Mesenchymal stem cell (in vitro differentiated cells and primary cell): ENCODE measurements around the gene ADRA2A.

Experiments used
- DNase-seq: peaks from one replicate; pipeline ENCODE4 v3.0.0-alpha.2; 2013
- H2AFZ ChIP-seq: one replicate; pipeline ENCODE4 v1.6.1; 2013; ENCODE audit warnings: low read depth, mild to moderate bottlenecking, control low read depth, inconsistent platforms, low read length, moderate library complexity
- H2AK5ac ChIP-seq: 2 replicates; pipeline ENCODE4 v1.6.1; 2013; ENCODE audit warnings: low read length, moderate library complexity, mild to moderate bottlenecking, inconsistent platforms; ENCODE audit not compliant: severe bottlenecking
- H2BK120ac ChIP-seq: one replicate; pipeline ENCODE4 v1.6.1; 2013; ENCODE audit warnings: low read depth, mild to moderate bottlenecking, inconsistent platforms, low read length, moderate library complexity
- H2BK12ac ChIP-seq, 2 experiments: one replicate each; pipeline ENCODE4 v1.6.1; 2013; ENCODE audit warnings: inconsistent platforms in 2 of 2, low read length in 2 of 2, mild to moderate bottlenecking in 2 of 2, moderate library complexity in 2 of 2, control low read depth in 1 of 2
- H2BK15ac ChIP-seq: one replicate; pipeline ENCODE4 v1.6.1; 2013; ENCODE audit warnings: mild to moderate bottlenecking, low read depth, inconsistent platforms; ENCODE audit not compliant: poor library complexity, severe bottlenecking
- H2BK5ac ChIP-seq: 2 replicates; pipeline ENCODE4 v1.6.1; 2013; ENCODE audit warnings: low read depth, mild to moderate bottlenecking, low read length, control low read depth, inconsistent platforms; ENCODE audit not compliant: poor library complexity, severe bottlenecking
- H3K14ac ChIP-seq, 2 experiments: one replicate each; pipeline ENCODE4 v1.6.1; 2013; ENCODE audit warnings: inconsistent platforms in 2 of 2, low read length in 2 of 2, control low read depth in 1 of 2, mild to moderate bottlenecking in 1 of 2, moderate library complexity in 1 of 2
- H3K18ac ChIP-seq, 2 experiments: one replicate each; pipeline ENCODE4 v1.6.1; 2013; ENCODE audit warnings: inconsistent platforms in 2 of 2, low read length in 2 of 2, control low read depth in 1 of 2, low read depth in 1 of 2, mild to moderate bottlenecking in 1 of 2
- H3K23ac ChIP-seq, 2 experiments: one replicate each; pipeline ENCODE4 v1.6.1; 2013; ENCODE audit warnings: inconsistent platforms in 2 of 2, low read length in 2 of 2, mild to moderate bottlenecking in 2 of 2, moderate library complexity in 2 of 2, control low read depth in 1 of 2
- H3K27ac ChIP-seq: 2 replicates; pipeline ENCODE4 v1.5.1; 2013; ENCODE audit warnings: mild to moderate bottlenecking, moderate library complexity, low read length, control low read depth, inconsistent platforms; ENCODE audit not compliant: poor library complexity, severe bottlenecking
- H3K27me3 ChIP-seq, 2 experiments: 2 replicates each; pipeline versions ENCODE4 v1.6.1 to v1.7.0; 2013; ENCODE audit warnings: low read length in 2 of 2, mild to moderate bottlenecking in 2 of 2, moderate library complexity in 2 of 2, control low read depth in 1 of 2, inconsistent platforms in 1 of 2; ENCODE audit not compliant: control insufficient read depth in 1 of 2, insufficient read depth in 1 of 2
- H3K36me3 ChIP-seq, 2 experiments: 2 replicates each; pipeline versions ENCODE4 v1.6.1 to v1.7.0; 2013; ENCODE audit warnings: low read length in 2 of 2, control low read depth in 1 of 2, inconsistent platforms in 1 of 2, low read depth in 1 of 2, mild to moderate bottlenecking in 1 of 2; ENCODE audit not compliant: insufficient read depth in 2 of 2, control insufficient read depth in 1 of 2
- H3K4ac ChIP-seq, 2 experiments: one replicate each; pipeline ENCODE4 v1.6.1; 2013; ENCODE audit warnings: inconsistent platforms in 2 of 2, low read length in 2 of 2, mild to moderate bottlenecking in 2 of 2, moderate library complexity in 2 of 2, control low read depth in 1 of 2, low read depth in 1 of 2
- H3K4me1 ChIP-seq: 2 replicates; pipeline ENCODE4 v1.6.1; 2013; ENCODE audit warnings: low read depth, low read length, control low read depth; ENCODE audit not compliant: control insufficient read depth, insufficient read depth
- H3K4me2 ChIP-seq: 2 replicates; pipeline ENCODE4 v1.6.1; 2013; ENCODE audit warnings: low read length, mild to moderate bottlenecking, inconsistent platforms; ENCODE audit not compliant: poor library complexity, severe bottlenecking
- H3K4me3 ChIP-seq, 2 experiments: 2 replicates each; pipeline versions ENCODE4 v1.5.1 to v1.7.0; 2013; ENCODE audit warnings: low read length in 2 of 2, mild to moderate bottlenecking in 2 of 2, control low read depth in 1 of 2, low read depth in 1 of 2; ENCODE audit not compliant: insufficient read depth in 1 of 2
- H3K79me1 ChIP-seq: replicated peaks from 2 replicates; pipeline ENCODE4 v1.6.1; 2013; ENCODE audit warnings: mild to moderate bottlenecking, control low read depth, low read length, inconsistent platforms; ENCODE audit not compliant: poor library complexity, severe bottlenecking
- H3K9ac ChIP-seq: 2 replicates; pipeline ENCODE4 v1.7.0; 2013; ENCODE audit warnings: mild to moderate bottlenecking, low read length, moderate library complexity
- H3K9me3 ChIP-seq: 2 replicates; pipeline ENCODE4 v1.7.0; 2013; ENCODE audit warnings: mild to moderate bottlenecking, low read length; ENCODE audit not compliant: control insufficient read depth
- H4K8ac ChIP-seq: one replicate; pipeline ENCODE4 v1.6.1; 2013; ENCODE audit warnings: inconsistent platforms, mild to moderate bottlenecking, low read length, moderate library complexity
- H4K91ac ChIP-seq: one replicate; pipeline ENCODE4 v1.6.1; 2013; ENCODE audit warnings: mild to moderate bottlenecking, low read length, inconsistent platforms
- WGBS: methylation state at CpG from one replicate; pipeline ENCODE4 v1.1.7; 2013; ENCODE audit warnings: mixed read lengths; 5-methylcytosine and 5-hydroxymethylcytosine counted together

The ADRA2A gene

GRCh38 chr10:111084366-111085255 is 7.8 kb downstream of the ADRA2A start:
- H3K4ac ChIP-seq = no peak overlapping the region
- H3K4me2 ChIP-seq = no peak overlapping the region
- no peak overlapping the region for H3K9ac ChIP-seq
- no peak overlapping the region for H2AK5ac ChIP-seq
- H3K9me3 ChIP-seq = no peaks in the 10 kb centered on the region
- no peak overlapping the region for H2BK5ac ChIP-seq
- WGBS = 88% methylated on average over 14 of the region's 14 CpGs
- no peak overlapping the region for H2BK15ac ChIP-seq
- no peak overlapping the region for H2BK120ac ChIP-seq
- no peak overlapping the region for H3K14ac ChIP-seq
- H3K18ac ChIP-seq = no peak overlapping the region
- H3K79me1 ChIP-seq = no peaks in the 10 kb centered on the region
- H3K27ac ChIP-seq = no peak overlapping the region
- DNase-seq = no peak
- H2BK12ac ChIP-seq = no peak overlapping the region
- H4K91ac ChIP-seq = no peak overlapping the region
- H3K4me3 ChIP-seq = no peak overlapping the region
- H4K8ac ChIP-seq = no peak overlapping the region
- no peaks in the 10 kb centered on the region for H3K36me3 ChIP-seq
- no peak overlapping the region for H2AFZ ChIP-seq
- no peaks in the 10 kb centered on the region for H3K4me1 ChIP-seq
- peaks cover 9 to 20% of the 10 kb centered on the region in 2 experiments for H3K27me3 ChIP-seq
- no peak overlapping the region for H3K23ac ChIP-seq

DNA sequence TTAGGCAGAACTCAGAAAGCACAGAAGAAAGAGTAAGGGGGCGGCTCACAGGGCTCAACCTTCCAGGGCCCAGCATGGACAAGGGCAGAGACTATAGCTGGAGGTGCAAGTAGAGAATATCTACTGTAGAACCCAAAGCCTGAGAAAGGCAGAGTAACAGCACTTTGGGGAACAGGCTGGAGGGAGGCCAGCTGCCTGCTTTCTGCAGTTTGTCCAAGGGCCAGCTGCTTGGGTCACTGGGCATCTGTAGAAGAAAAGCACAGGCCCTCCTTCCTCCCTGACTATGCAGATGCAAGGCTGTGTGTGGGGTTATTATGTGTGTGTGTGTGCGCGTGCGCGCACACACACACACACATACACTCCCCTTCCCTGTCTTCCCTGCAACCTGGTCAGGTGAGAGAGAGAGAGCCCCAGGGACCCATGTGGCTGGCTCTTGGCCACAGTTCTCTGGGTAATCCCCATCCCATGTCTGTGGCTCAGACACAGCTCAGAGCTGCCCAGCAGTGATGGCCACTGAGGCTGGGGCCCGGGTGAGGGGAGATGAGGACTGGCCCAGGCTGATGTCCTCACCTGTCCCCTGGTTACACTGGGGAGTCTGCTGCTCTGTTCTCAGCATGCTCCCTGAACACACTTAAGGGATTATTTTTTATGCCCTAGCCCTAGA is 9.0 kb downstream of the ADRA2A start:
- Histone ChIP-seq H3K4ac (no peak overlapping the region), H2BK12ac (no peak overlapping the region)
- WGBS = 85% methylated on average over 2 of the region's 6 CpGs

DNA sequence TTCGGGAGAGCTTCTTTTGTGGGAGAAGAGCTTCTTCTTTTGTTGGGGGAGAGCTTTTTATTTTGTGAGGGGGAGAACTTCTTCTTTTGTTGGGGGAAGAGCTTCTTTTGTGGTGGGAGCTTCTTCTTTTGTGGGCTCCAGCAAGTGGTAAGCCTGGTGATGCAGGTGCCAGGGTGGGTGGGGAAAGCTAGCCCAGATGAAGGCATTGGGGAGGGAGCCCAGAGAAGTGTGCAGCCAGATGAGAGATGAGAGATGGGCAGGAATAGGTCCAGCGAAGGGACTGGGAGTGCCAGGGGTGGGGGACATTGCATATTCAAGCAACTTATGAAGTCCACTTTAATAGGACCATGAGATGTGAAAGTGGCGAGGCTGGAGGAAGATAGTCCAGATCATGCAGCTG is 9.7 kb downstream of the ADRA2A start:
- H4K91ac ChIP-seq = no peak overlapping the region
- WGBS = 84% methylated on average over 2 of the region's 3 CpGs
- H3K79me1 ChIP-seq = no peaks in the 10 kb centered on the region
- no peak for DNase-seq
- H3K14ac ChIP-seq = no peak overlapping the region
- H3K4me2 ChIP-seq = no peak overlapping the region
- H3K9me3 ChIP-seq = no peaks in the 10 kb centered on the region
- H2BK15ac ChIP-seq = no peak overlapping the region
- no peaks in the 10 kb centered on the region for H3K36me3 ChIP-seq
- H3K4ac ChIP-seq = no peak overlapping the region
- H3K18ac ChIP-seq = no peak overlapping the region
- H3K27ac ChIP-seq = no peak overlapping the region
- H4K8ac ChIP-seq = no peak overlapping the region
- H3K27me3 ChIP-seq = peaks cover 8 to 18% of the 10 kb centered on the region in 2 experiments
- no peak overlapping the region for H3K4me3 ChIP-seq
- no peak overlapping the region for H2AK5ac ChIP-seq
- H3K9ac ChIP-seq = no peak overlapping the region
- no peak overlapping the region for H3K23ac ChIP-seq
- H2BK120ac ChIP-seq = no peak overlapping the region
- H2BK12ac ChIP-seq = no peak overlapping the region
- H2AFZ ChIP-seq = no peak overlapping the region
- no peaks in the 10 kb centered on the region for H3K4me1 ChIP-seq
- H2BK5ac ChIP-seq = no peak overlapping the region

More for the DNA sequence above, 9.0 kb downstream of the ADRA2A start:
- no peak overlapping the region for H2BK15ac ChIP-seq
- H2AFZ ChIP-seq = no peak overlapping the region
- H3K9me3 ChIP-seq = no peaks in the 10 kb centered on the region
- no peak overlapping the region for H3K23ac ChIP-seq
- no peaks in the 10 kb centered on the region for H3K79me1 ChIP-seq
- H3K14ac ChIP-seq = no peak overlapping the region
- H3K4me3 ChIP-seq = no peak overlapping the region
- H3K27me3 ChIP-seq = peaks cover 8 to 18% of the 10 kb centered on the region in 2 experiments
- no peak overlapping the region for H4K91ac ChIP-seq
- H3K9ac ChIP-seq = no peak overlapping the region
- no peaks in the 10 kb centered on the region for H3K36me3 ChIP-seq
- no peak for DNase-seq
- H3K18ac ChIP-seq = no peak overlapping the region
- H3K27ac ChIP-seq = no peak overlapping the region
- H2BK120ac ChIP-seq = no peak overlapping the region
- no peak overlapping the region for H2AK5ac ChIP-seq
- H3K4me2 ChIP-seq = no peak overlapping the region
- no peaks in the 10 kb centered on the region for H3K4me1 ChIP-seq
- no peak overlapping the region for H4K8ac ChIP-seq
- no peak overlapping the region for H2BK5ac ChIP-seq

GRCh38 chr10:111087331-111087756 is 10.5 kb downstream of the ADRA2A start:
- no peak overlapping the region for H3K9ac ChIP-seq

More at GRCh38 chr10:111087331-111087756, 10.5 kb downstream of the ADRA2A start:
- Histone ChIP-seq H2BK12ac (no peak overlapping the region), H3K23ac (no peak overlapping the region), H2AK5ac (no peak overlapping the region), H4K91ac (no peak overlapping the region), H3K4ac (no peak overlapping the region), H4K8ac (no peak overlapping the region), H3K27me3 (peaks cover 6 to 16% of the 10 kb centered on the region in 2 experiments), H2AFZ (no peak overlapping the region), H3K4me2 (no peak overlapping the region), H3K14ac (no peak overlapping the region), H2BK120ac (no peak overlapping the region), H3K4me1 (no peaks in the 10 kb centered on the region), H3K18ac (no peak overlapping the region), H2BK15ac (no peak overlapping the region), H3K4me3 (no peak overlapping the region), H3K36me3 (no peaks in the 10 kb centered on the region), H3K79me1 (no peaks in the 10 kb centered on the region), H2BK5ac (no peak overlapping the region), H3K9me3 (no peaks in the 10 kb centered on the region), H3K27ac (no peak overlapping the region)
- WGBS = 94% methylated on average over 11 of the region's 11 CpGs
- no peak for DNase-seq
